ENCODE results near the gene KCTD4.

GRCh38 chr13:45224176-45224575, 23.3 kb upstream of the KCTD4 start:
- TF ChIP-seq PATZ1 (CRISPR knock-in tag; IDR thresholded peaks at IDR 0.05; ENCODE audit: borderline replicate concordance) (no peak), ARNTL (CRISPR knock-in tag; IDR thresholded peaks at IDR 0.05; ENCODE audit: borderline replicate concordance, low read depth) (no peak), ZFP3 (CRISPR knock-in tag; IDR thresholded peaks at IDR 0.05) (no peak), RARB (CRISPR knock-in tag; IDR thresholded peaks at IDR 0.05) (no peak), BACH2 (CRISPR knock-in tag; IDR thresholded peaks at IDR 0.05; ENCODE audit: borderline replicate concordance) (no peak), ISL1 (CRISPR knock-in tag; IDR thresholded peaks at IDR 0.05) (no peak), POU6F1 (CRISPR knock-in tag; IDR thresholded peaks at IDR 0.05; ENCODE audit: borderline replicate concordance, low read depth) (no peak), GLIS3 (CRISPR knock-in tag; IDR thresholded peaks at IDR 0.05) (no peak), PPARA (CRISPR knock-in tag; IDR thresholded peaks at IDR 0.05; ENCODE audit: borderline replicate concordance) (no peak)

Data from SK-N-SH treated with all-trans-retinoic acid at 6 μM for 48 hours (cell line).